Neural progenitor cell (in vitro differentiated cells): ENCODE measurements around the gene MYH15. TPM values are rescaled to one million over a fixed set of nuclear protein-coding genes. Genes with fewer than 3 reads are reported as not detected.

Experiments
- DNase-seq: peaks from one replicate; pipeline ENCODE4 v3.0.0-alpha.2; 2016; ENCODE audit warnings: low spot score
- H2AFZ ChIP-seq: fragments of 200-600 bp; sonication (generic); replicated peaks from 2 replicates; pipeline ENCODE4 v1.6.1; 2016; ENCODE audit warnings: antibody characterized with exemption
- H3F3A ChIP-seq: fragments of 200-600 bp; sonication (generic); 2 replicates; pipeline ENCODE4 v1.6.1; 2016; ENCODE audit warnings: antibody characterized with exemption, low read depth
- H3K27ac ChIP-seq: fragments of 200-600 bp; sonication (generic); 2 replicates; pipeline ENCODE4 v1.5.1; 2016; ENCODE audit warnings: mild to moderate bottlenecking
- H3K27me3 ChIP-seq: fragments of 200-600 bp; sonication (generic); 2 replicates; pipeline ENCODE4 v1.6.1; 2016; ENCODE audit warnings: mild to moderate bottlenecking, moderate library complexity
- H3K36me3 ChIP-seq: fragments of 200-600 bp; sonication (generic); 2 replicates; pipeline ENCODE4 v1.5.1; 2016
- H3K4me1 ChIP-seq: fragments of 200-600 bp; sonication (generic); 2 replicates; pipeline ENCODE4 v1.6.1; 2016; ENCODE audit warnings: mixed run types
- H3K4me2 ChIP-seq: fragments of 200-600 bp; sonication (generic); 2 replicates; pipeline ENCODE4 v1.6.1; 2016
- H3K4me3 ChIP-seq: fragments of 200-600 bp; sonication (generic); 2 replicates; pipeline ENCODE4 v1.5.1; 2016
- H3K79me2 ChIP-seq: fragments of 200-600 bp; sonication (generic); 2 replicates; pipeline ENCODE4 v1.6.1; 2016; ENCODE audit warnings: low read depth
- H3K9ac ChIP-seq: fragments of 200-600 bp; sonication (generic); 2 replicates; pipeline ENCODE4 v1.6.1; 2016
- H3K9me3 ChIP-seq: fragments of 200-600 bp; sonication (generic); 2 replicates; pipeline ENCODE4 v1.5.1; 2016; ENCODE audit warnings: low read depth
- H4K20me1 ChIP-seq: fragments of 200-600 bp; sonication (generic); 2 replicates; pipeline ENCODE4 v1.6.1; 2016; ENCODE audit warnings: low read depth
- H3K27ac Mint-ChIP-seq: 3 replicates; pipeline ENCODE4 v1.8.0; 2021; ENCODE audit warnings: mixed read lengths
- H3K27me3 Mint-ChIP-seq: 2 replicates; pipeline ENCODE4 v1.8.0; 2022; ENCODE audit warnings: low read depth, mild to moderate bottlenecking, inconsistent platforms, moderate library complexity, mixed read lengths; ENCODE audit not compliant: insufficient read depth
- H3K36me3 Mint-ChIP-seq: 3 replicates; pipeline ENCODE4 v1.8.0; 2021; ENCODE audit warnings: mixed read lengths
- H3K4me1 Mint-ChIP-seq: 3 replicates; pipeline ENCODE4 v1.8.0; 2021; ENCODE audit warnings: mixed read lengths
- H3K4me3 Mint-ChIP-seq: 3 replicates; pipeline ENCODE4 v1.8.0; 2021; ENCODE audit warnings: mild to moderate bottlenecking, moderate library complexity, mixed read lengths
- H3K9me3 Mint-ChIP-seq: 3 replicates; pipeline ENCODE4 v1.8.0; 2020; ENCODE audit warnings: mixed read lengths
- EZH2 ChIP-seq: fragments of 200-600 bp; sonication (generic); IDR thresholded peaks from 2 replicates; pipeline ENCODE4 v1.6.1; 2017; ENCODE audit warnings: antibody characterized with exemption, mild to moderate bottlenecking, moderate library complexity
- EZH2phosphoT487 ChIP-seq: fragments of 200-600 bp; sonication (generic); IDR thresholded peaks from 2 replicates; pipeline ENCODE4 v1.6.1; 2017; ENCODE audit warnings: antibody characterized with exemption
- total RNA-seq: library from RNA; depleted of rRNA; stranded (reverse); fragments of >200 nt; gene quantifications from 2 replicates; pipeline ENCODE4 v1.2.3, GENCODE V29; 2015; ENCODE audit warnings: low replicate concordance
- TF ChIP-seq, protein P1 (sequence below): fragments of 200-600 bp; sonication (generic); IDR thresholded peaks from 2 replicates; pipeline ENCODE4 v1.5.1; 2017; ENCODE audit warnings: antibody characterized with exemption, mild to moderate bottlenecking

Gene MYH15
- total RNA-seq, 1 donor from 2014 or later = not detected

DNA sequence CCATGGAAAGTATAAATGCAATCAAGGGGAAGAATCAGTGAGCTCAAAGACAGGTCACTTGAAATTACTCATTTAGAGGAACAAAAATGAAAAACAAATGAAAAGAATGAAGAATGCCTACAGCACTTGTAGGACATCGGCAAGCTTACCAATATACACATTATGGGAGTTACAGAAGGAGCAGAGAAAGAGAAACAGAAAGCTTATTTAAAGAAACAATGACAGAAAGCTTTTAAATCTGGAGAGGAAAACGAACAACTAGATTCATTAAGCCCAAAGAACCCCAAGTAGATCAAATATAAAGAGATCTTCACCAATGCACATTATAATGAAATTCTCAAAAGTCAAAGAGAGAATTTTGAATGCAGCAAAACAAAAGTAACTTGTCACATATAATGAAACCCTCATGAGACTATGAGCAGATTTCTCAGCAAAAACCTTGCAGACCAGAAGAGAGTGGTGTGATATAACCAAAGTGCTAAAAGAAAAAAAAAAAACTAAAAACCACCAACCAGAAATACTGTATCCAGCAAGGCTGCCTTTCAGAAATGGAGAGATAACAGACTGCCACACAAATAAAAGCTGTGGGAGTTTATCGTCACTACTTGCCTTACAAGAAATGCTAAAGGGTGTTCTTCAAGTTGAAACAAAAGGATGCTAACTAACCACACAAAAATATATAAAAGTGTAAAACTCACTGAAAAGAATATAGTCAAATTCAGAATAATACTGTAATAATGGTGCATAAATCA lies 63.1 kb downstream of the MYH15 start:
- Histone ChIP-seq H3F3A (no peaks in the 10 kb centered on the region), H3K4me2 (no peak overlapping the region), H3K27ac (no peak overlapping the region), H3K4me1 (peaks cover 24% of the 10 kb centered on the region), H3K9me3 (no peaks in the 10 kb centered on the region), H3K9ac (no peak overlapping the region), H4K20me1 (no peaks in the 10 kb centered on the region), H2AFZ (no peak overlapping the region), H3K27me3 (no peaks in the 10 kb centered on the region), H3K36me3 (no peaks in the 10 kb centered on the region), H3K79me2 (no peaks in the 10 kb centered on the region), H3K4me3 (no peak overlapping the region)
- peaks cover 11% of the 10 kb centered on the region for H3K4me1 Mint-ChIP-seq
- no peak overlapping the region for H3K4me3 Mint-ChIP-seq
- H3K27ac Mint-ChIP-seq = no peak overlapping the region
- no peak for DNase-seq
- peaks cover 40% of the 10 kb centered on the region for H3K9me3 Mint-ChIP-seq
- H3K27me3 Mint-ChIP-seq = peaks cover 6% of the 10 kb centered on the region
- no peak for TF ChIP-seq EZH2phosphoT487
- TF ChIP-seq EZH2 = no peak
- TF ChIP-seq, protein P1, sequence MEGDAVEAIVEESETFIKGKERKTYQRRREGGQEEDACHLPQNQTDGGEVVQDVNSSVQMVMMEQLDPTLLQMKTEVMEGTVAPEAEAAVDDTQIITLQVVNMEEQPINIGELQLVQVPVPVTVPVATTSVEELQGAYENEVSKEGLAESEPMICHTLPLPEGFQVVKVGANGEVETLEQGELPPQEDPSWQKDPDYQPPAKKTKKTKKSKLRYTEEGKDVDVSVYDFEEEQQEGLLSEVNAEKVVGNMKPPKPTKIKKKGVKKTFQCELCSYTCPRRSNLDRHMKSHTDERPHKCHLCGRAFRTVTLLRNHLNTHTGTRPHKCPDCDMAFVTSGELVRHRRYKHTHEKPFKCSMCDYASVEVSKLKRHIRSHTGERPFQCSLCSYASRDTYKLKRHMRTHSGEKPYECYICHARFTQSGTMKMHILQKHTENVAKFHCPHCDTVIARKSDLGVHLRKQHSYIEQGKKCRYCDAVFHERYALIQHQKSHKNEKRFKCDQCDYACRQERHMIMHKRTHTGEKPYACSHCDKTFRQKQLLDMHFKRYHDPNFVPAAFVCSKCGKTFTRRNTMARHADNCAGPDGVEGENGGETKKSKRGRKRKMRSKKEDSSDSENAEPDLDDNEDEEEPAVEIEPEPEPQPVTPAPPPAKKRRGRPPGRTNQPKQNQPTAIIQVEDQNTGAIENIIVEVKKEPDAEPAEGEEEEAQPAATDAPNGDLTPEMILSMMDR = no peak
- peaks cover 7% of the 10 kb centered on the region for H3K36me3 Mint-ChIP-seq

DNA sequence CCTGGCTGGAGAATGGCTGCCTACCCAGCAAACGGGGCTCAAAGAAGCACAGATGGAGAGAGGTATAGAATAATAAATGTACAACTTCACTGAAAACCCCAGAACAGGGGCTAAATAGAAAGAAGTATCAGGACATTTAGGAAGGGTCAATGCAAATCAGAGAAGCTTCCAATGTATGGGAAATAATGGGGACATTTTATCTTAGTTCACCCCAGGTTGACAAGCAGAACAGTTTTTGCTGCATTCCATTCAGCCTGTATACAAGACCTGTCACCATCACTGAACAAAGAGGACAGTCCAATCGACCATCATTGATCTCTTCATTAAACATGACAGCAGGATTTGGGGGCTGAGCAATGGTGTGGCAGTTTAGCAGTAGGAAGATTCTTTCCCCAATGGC lies 68.1 kb downstream of the MYH15 start:
- Histone ChIP-seq H3K4me2 (peak overlapping the region; percentile 69), H3K27ac (no peak overlapping the region), H3K27me3 (no peaks in the 10 kb centered on the region), H4K20me1 (no peaks in the 10 kb centered on the region), H2AFZ (no peak overlapping the region), H3F3A (peaks cover 18% of the 10 kb centered on the region), H3K36me3 (no peaks in the 10 kb centered on the region), H3K4me1 (peaks cover 46% of the 10 kb centered on the region), H3K4me3 (no peak overlapping the region), H3K9ac (no peak overlapping the region), H3K79me2 (no peaks in the 10 kb centered on the region), H3K9me3 (no peaks in the 10 kb centered on the region)
- no peak for DNase-seq
- H3K36me3 Mint-ChIP-seq = peaks cover 6% of the 10 kb centered on the region
- H3K9me3 Mint-ChIP-seq = peaks cover 22% of the 10 kb centered on the region
- H3K4me3 Mint-ChIP-seq = no peak overlapping the region
- H3K4me1 Mint-ChIP-seq = peaks cover 46% of the 10 kb centered on the region
- no peak overlapping the region for H3K27ac Mint-ChIP-seq
- H3K27me3 Mint-ChIP-seq = peaks cover 8% of the 10 kb centered on the region
- TF ChIP-seq EZH2phosphoT487 (no peak), EZH2 (no peak)
- TF ChIP-seq, protein P1 = no peak

DNA sequence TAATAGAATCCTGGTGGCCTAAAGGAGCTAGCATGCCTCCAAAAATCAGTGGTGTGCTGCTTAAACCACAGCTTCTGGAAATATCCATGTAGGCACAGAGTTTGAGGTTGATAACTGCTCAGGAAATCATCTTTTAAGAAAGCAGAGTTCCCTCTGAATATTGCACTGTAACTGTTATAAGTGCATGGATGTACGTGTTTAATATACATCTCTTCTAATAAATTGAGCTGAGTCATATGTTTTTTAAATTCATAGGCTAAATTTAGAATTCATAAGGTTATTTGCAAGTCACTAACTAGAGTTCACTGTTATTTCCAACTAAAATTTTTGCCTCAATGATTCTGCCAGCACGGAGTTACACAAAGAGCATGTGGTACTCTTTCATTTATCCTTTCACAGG lies 68.9 kb downstream of the MYH15 start:
- Mint-ChIP-seq H3K36me3 (no peaks in the 10 kb centered on the region), H3K4me1 (peaks cover 46% of the 10 kb centered on the region), H3K9me3 (peaks cover 14% of the 10 kb centered on the region), H3K4me3 (no peak overlapping the region), H3K27ac (no peak overlapping the region), H3K27me3 (peaks cover 8% of the 10 kb centered on the region)
- Histone ChIP-seq H3K4me2 (peak overlapping the region; percentile 69), H2AFZ (no peak overlapping the region), H3K79me2 (no peaks in the 10 kb centered on the region), H3K9ac (no peak overlapping the region), H3K4me3 (no peak overlapping the region), H3K27me3 (no peaks in the 10 kb centered on the region), H4K20me1 (no peaks in the 10 kb centered on the region), H3K27ac (peak overlapping the region; percentile 84), H3K4me1 (peaks cover 46% of the 10 kb centered on the region), H3K36me3 (no peaks in the 10 kb centered on the region), H3K9me3 (no peaks in the 10 kb centered on the region), H3F3A (peaks cover 18% of the 10 kb centered on the region)
- DNase-seq = no peak
- no peak for TF ChIP-seq EZH2phosphoT487
- TF ChIP-seq EZH2 = no peak
- TF ChIP-seq, protein P1 = no peak
